ENCODE data around the gene DNAH11. TPM values are rescaled to one million over a fixed set of nuclear protein-coding genes. Genes with fewer than 3 reads are reported as not detected.
"Not testable (repeated sequence)": the region's sequence is repeated elsewhere in the genome, so short reads cannot be mapped to it uniquely, and the experiment has no call there.

DNAH11 gene
- total and polyA plus RNA-seq, 4 donors, result 7.5 to 16.8 (median 7.7) TPM

GRCh38 chr7:21828841-21829240 is 286.0 kb downstream of the DNAH11 start:
- Histone ChIP-seq H3K9me3 (ENCODE audit: control insufficient read depth, insufficient read depth, low read length) (no peaks in the 10 kb centered on the region), H3K27me3 (ENCODE audit: control insufficient read depth, insufficient read depth, low read length) (no peaks in the 10 kb centered on the region), H3K4me1 (ENCODE audit: control insufficient read depth, insufficient read depth, low read length) (no peaks in the 10 kb centered on the region), H3K36me3 (ENCODE audit: control insufficient read depth, insufficient read depth, low read length) (no peaks in the 10 kb centered on the region), H3K27ac (ENCODE audit: low read depth, low read length) (no peak overlapping the region), H3K4me3 (ENCODE audit: low read depth, low read length) (no peak overlapping the region)
- peak in 2 of 6 donors; percentile 34 to 91 for DNase-seq (ENCODE audit: low read depth in 4 of 6, low spot score in 6 of 6)
- WGBS (ENCODE audit: insufficient coverage), result 0% methylated on average over 3 of the region's 6 CpGs

- Histone ChIP-seq H3K27ac (ENCODE audit: low read depth, low read length) (no peak overlapping the region), H3K27me3 (ENCODE audit: control insufficient read depth, insufficient read depth, low read length) (no peaks in the 10 kb centered on the region), H3K4me3 (ENCODE audit: low read depth, low read length) (no peak overlapping the region), H3K36me3 (ENCODE audit: control insufficient read depth, insufficient read depth, low read length) (no peaks in the 10 kb centered on the region), H3K4me1 (ENCODE audit: control insufficient read depth, insufficient read depth, low read length) (no peaks in the 10 kb centered on the region), H3K9me3 (ENCODE audit: control insufficient read depth, insufficient read depth, low read length) (no peaks in the 10 kb centered on the region)
- no CpG with 5 or more reads among the region's 7 CpGs for WGBS (ENCODE audit: insufficient coverage)
- DNase-seq (ENCODE audit: low read depth in 4 of 6, low spot score in 6 of 6), result peak in 2 of 6 donors; percentile 40 to 72
These were observed 286.9 kb downstream of the DNAH11 start for GRCh38 chr7:21829731-21830130.

- no peak for DNase-seq (ENCODE audit: low read depth in 4 of 6, low spot score in 6 of 6)
- H3K4me3 ChIP-seq (ENCODE audit: low read depth, low read length), result no peak overlapping the region
- WGBS (ENCODE audit: insufficient coverage), result no CpG with 5 or more reads among the region's 1 CpG
- H3K27me3 ChIP-seq (ENCODE audit: control insufficient read depth, insufficient read depth, low read length), result no peaks in the 10 kb centered on the region
- no peak overlapping the region for H3K27ac ChIP-seq (ENCODE audit: low read depth, low read length)
- H3K4me1 ChIP-seq (ENCODE audit: control insufficient read depth, insufficient read depth, low read length), result no peaks in the 10 kb centered on the region
- no peaks in the 10 kb centered on the region for H3K9me3 ChIP-seq (ENCODE audit: control insufficient read depth, insufficient read depth, low read length)
- H3K36me3 ChIP-seq (ENCODE audit: control insufficient read depth, insufficient read depth, low read length), result no peaks in the 10 kb centered on the region
These were observed 301.9 kb downstream of the DNAH11 start for GRCh38 chr7:21844742-21845141.

- Histone ChIP-seq H3K9me3 (ENCODE audit: control insufficient read depth, insufficient read depth, low read length) (no peaks in the 10 kb centered on the region), H3K36me3 (ENCODE audit: control insufficient read depth, insufficient read depth, low read length) (no peaks in the 10 kb centered on the region), H3K4me3 (ENCODE audit: low read depth, low read length) (no peak overlapping the region), H3K4me1 (ENCODE audit: control insufficient read depth, insufficient read depth, low read length) (no peaks in the 10 kb centered on the region), H3K27me3 (ENCODE audit: control insufficient read depth, insufficient read depth, low read length) (no peaks in the 10 kb centered on the region), H3K27ac (ENCODE audit: low read depth, low read length) (no peak overlapping the region)
- no peak for DNase-seq (ENCODE audit: low read depth in 4 of 6, low spot score in 6 of 6)
- 100% methylated on average over 1 of the region's 5 CpGs for WGBS (ENCODE audit: insufficient coverage)
These were observed 307.9 kb downstream of the DNAH11 start for GRCh38 chr7:21850531-21851285.

GRCh38 chr7:21851559-21851967 is 308.7 kb downstream of the DNAH11 start:
- H3K36me3 ChIP-seq (ENCODE audit: control insufficient read depth, insufficient read depth, low read length), result no peaks in the 10 kb centered on the region
- H3K4me1 ChIP-seq (ENCODE audit: control insufficient read depth, insufficient read depth, low read length), result no peaks in the 10 kb centered on the region
- H3K9me3 ChIP-seq (ENCODE audit: control insufficient read depth, insufficient read depth, low read length), result no peaks in the 10 kb centered on the region
- DNase-seq (ENCODE audit: low read depth in 4 of 6, low spot score in 6 of 6), result no peak
- WGBS (ENCODE audit: insufficient coverage), result 87% methylated on average over 4 of the region's 6 CpGs
- H3K27ac ChIP-seq (ENCODE audit: low read depth, low read length), result no peak overlapping the region
- no peaks in the 10 kb centered on the region for H3K27me3 ChIP-seq (ENCODE audit: control insufficient read depth, insufficient read depth, low read length)
- H3K4me3 ChIP-seq (ENCODE audit: low read depth, low read length), result no peak overlapping the region

GRCh38 chr7:21865631-21866204 is 322.9 kb downstream of the DNAH11 start:
- H3K27ac ChIP-seq (ENCODE audit: low read depth, low read length); H3K4me1 ChIP-seq (ENCODE audit: control insufficient read depth, insufficient read depth, low read length); DNase-seq (ENCODE audit: low read depth in 4 of 6, low spot score in 6 of 6); H3K9me3 ChIP-seq (ENCODE audit: control insufficient read depth, insufficient read depth, low read length); H3K27me3 ChIP-seq (ENCODE audit: control insufficient read depth, insufficient read depth, low read length); H3K36me3 ChIP-seq (ENCODE audit: control insufficient read depth, insufficient read depth, low read length); H3K4me3 ChIP-seq (ENCODE audit: low read depth, low read length): not testable (repeated sequence)
- WGBS (ENCODE audit: insufficient coverage), result 96% methylated on average over 4 of the region's 7 CpGs

GRCh38 chr7:21866731-21867130 is 323.9 kb downstream of the DNAH11 start:
- Histone ChIP-seq H3K4me1 (ENCODE audit: control insufficient read depth, insufficient read depth, low read length) (no peaks in the 10 kb centered on the region), H3K4me3 (ENCODE audit: low read depth, low read length) (no peak overlapping the region), H3K27me3 (ENCODE audit: control insufficient read depth, insufficient read depth, low read length) (no peaks in the 10 kb centered on the region), H3K27ac (ENCODE audit: low read depth, low read length) (no peak overlapping the region), H3K36me3 (ENCODE audit: control insufficient read depth, insufficient read depth, low read length) (no peaks in the 10 kb centered on the region), H3K9me3 (ENCODE audit: control insufficient read depth, insufficient read depth, low read length) (no peaks in the 10 kb centered on the region)
- DNase-seq (ENCODE audit: low read depth in 4 of 6, low spot score in 6 of 6), result no peak
- WGBS (ENCODE audit: insufficient coverage), result no CpG with 5 or more reads among the region's 1 CpG

GRCh38 chr7:21867226-21867625 is 324.4 kb downstream of the DNAH11 start:
- H3K9me3 ChIP-seq (ENCODE audit: control insufficient read depth, insufficient read depth, low read length), result no peaks in the 10 kb centered on the region
- H3K4me1 ChIP-seq (ENCODE audit: control insufficient read depth, insufficient read depth, low read length), result no peaks in the 10 kb centered on the region
- no peak overlapping the region for H3K27ac ChIP-seq (ENCODE audit: low read depth, low read length)
- peak in 3 of 6 donors; percentile 17 to 90 (median 62) for DNase-seq (ENCODE audit: low read depth in 4 of 6, low spot score in 6 of 6)
- no peaks in the 10 kb centered on the region for H3K27me3 ChIP-seq (ENCODE audit: control insufficient read depth, insufficient read depth, low read length)
- no peaks in the 10 kb centered on the region for H3K36me3 ChIP-seq (ENCODE audit: control insufficient read depth, insufficient read depth, low read length)
- no peak overlapping the region for H3K4me3 ChIP-seq (ENCODE audit: low read depth, low read length)

GRCh38 chr7:21867816-21868575 is 325.2 kb downstream of the DNAH11 start:
- H3K9me3 ChIP-seq (ENCODE audit: control insufficient read depth, insufficient read depth, low read length), result no peaks in the 10 kb centered on the region
- DNase-seq (ENCODE audit: low read depth in 4 of 6, low spot score in 6 of 6), result peak in 1 of 6 donors; percentile 46
- H3K4me3 ChIP-seq (ENCODE audit: low read depth, low read length), result no peak overlapping the region
- H3K27me3 ChIP-seq (ENCODE audit: control insufficient read depth, insufficient read depth, low read length), result no peaks in the 10 kb centered on the region
- WGBS (ENCODE audit: insufficient coverage), result no CpG with 5 or more reads among the region's 8 CpGs
- no peaks in the 10 kb centered on the region for H3K36me3 ChIP-seq (ENCODE audit: control insufficient read depth, insufficient read depth, low read length)
- H3K27ac ChIP-seq (ENCODE audit: low read depth, low read length), result no peak overlapping the region
- no peaks in the 10 kb centered on the region for H3K4me1 ChIP-seq (ENCODE audit: control insufficient read depth, insufficient read depth, low read length)

GRCh38 chr7:21868576-21868850 is 325.7 kb downstream of the DNAH11 start:
- H3K36me3 ChIP-seq (ENCODE audit: control insufficient read depth, insufficient read depth, low read length), result no peaks in the 10 kb centered on the region
- no peaks in the 10 kb centered on the region for H3K9me3 ChIP-seq (ENCODE audit: control insufficient read depth, insufficient read depth, low read length)
- WGBS (ENCODE audit: insufficient coverage), result 41% methylated on average over 3 of the region's 3 CpGs
- DNase-seq (ENCODE audit: low read depth in 4 of 6, low spot score in 6 of 6), result peak in 1 of 6 donors; percentile 41
- H3K27me3 ChIP-seq (ENCODE audit: control insufficient read depth, insufficient read depth, low read length), result no peaks in the 10 kb centered on the region
- H3K4me1 ChIP-seq (ENCODE audit: control insufficient read depth, insufficient read depth, low read length), result no peaks in the 10 kb centered on the region
- H3K27ac ChIP-seq (ENCODE audit: low read depth, low read length), result no peak overlapping the region
- H3K4me3 ChIP-seq (ENCODE audit: low read depth, low read length), result no peak overlapping the region

All from spinal cord (tissue), 10 donors.